Epithelial cell of esophagus (primary cell): Measurements from ENCODE around the gene MPZL2.

Experiments used
- DNase-seq: peaks from one replicate; pipeline ENCODE4 v3.0.0; 2010; ENCODE audit warnings: low read depth
- H3K4me3 ChIP-seq: 2 replicates; pipeline ENCODE4 v1.5.1; 2011; ENCODE audit warnings: mild to moderate bottlenecking, low read length, control low read depth
- TF ChIP-seq, protein P1 (sequence below): IDR thresholded peaks from 2 replicates; pipeline ENCODE4 v1.5.1; 2011; ENCODE audit warnings: low read depth, mild to moderate bottlenecking, low read length, control low read depth, inconsistent platforms; ENCODE audit not compliant: insufficient read depth; ENCODE audit errors: missing control alignments

MPZL2 gene

DNA sequence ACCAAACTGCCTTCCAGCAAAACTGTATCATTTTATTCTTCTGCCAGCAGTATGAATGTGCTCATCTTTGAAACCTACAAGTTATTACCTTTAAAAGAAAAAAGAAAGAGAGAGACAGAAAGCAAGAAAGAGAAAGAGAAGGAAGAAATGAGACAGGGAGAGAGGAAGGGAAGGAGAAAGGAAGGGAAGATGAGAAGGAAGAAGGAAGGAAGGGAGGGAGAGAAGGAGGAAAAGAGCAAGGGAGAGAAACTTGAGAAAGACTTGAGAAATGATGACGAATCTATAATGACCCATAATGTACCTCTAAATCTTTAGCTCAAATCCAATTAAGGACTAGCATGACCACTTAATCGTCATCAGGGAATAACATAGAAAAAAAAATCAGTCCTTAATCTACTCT lies 27.9 kb downstream of the MPZL2 start:
- TF ChIP-seq, protein P1, sequence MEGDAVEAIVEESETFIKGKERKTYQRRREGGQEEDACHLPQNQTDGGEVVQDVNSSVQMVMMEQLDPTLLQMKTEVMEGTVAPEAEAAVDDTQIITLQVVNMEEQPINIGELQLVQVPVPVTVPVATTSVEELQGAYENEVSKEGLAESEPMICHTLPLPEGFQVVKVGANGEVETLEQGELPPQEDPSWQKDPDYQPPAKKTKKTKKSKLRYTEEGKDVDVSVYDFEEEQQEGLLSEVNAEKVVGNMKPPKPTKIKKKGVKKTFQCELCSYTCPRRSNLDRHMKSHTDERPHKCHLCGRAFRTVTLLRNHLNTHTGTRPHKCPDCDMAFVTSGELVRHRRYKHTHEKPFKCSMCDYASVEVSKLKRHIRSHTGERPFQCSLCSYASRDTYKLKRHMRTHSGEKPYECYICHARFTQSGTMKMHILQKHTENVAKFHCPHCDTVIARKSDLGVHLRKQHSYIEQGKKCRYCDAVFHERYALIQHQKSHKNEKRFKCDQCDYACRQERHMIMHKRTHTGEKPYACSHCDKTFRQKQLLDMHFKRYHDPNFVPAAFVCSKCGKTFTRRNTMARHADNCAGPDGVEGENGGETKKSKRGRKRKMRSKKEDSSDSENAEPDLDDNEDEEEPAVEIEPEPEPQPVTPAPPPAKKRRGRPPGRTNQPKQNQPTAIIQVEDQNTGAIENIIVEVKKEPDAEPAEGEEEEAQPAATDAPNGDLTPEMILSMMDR = no peak
- H3K4me3 ChIP-seq = no peak overlapping the region
- no peak for DNase-seq

DNA sequence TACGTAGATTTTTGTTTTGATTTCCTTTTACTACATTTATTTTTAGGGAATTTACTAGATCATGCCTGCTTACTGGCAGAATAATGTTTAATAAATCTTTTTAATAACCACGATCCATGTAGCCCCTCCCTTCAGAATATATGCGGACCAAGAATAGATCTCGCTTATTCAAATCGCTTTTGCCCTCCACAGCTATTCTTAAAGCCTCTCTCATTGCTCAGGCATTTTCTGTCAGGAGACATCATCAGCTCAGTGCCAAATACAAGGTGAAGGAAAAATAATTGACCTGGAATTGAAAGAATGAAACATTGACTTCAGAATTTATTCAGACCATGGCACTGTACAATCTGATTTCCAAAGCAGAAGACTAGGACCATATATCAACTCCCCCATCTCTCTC lies 29.3 kb downstream of the MPZL2 start:
- no peak overlapping the region for H3K4me3 ChIP-seq
- DNase-seq = no peak
- TF ChIP-seq, protein P1 = no peak

DNA sequence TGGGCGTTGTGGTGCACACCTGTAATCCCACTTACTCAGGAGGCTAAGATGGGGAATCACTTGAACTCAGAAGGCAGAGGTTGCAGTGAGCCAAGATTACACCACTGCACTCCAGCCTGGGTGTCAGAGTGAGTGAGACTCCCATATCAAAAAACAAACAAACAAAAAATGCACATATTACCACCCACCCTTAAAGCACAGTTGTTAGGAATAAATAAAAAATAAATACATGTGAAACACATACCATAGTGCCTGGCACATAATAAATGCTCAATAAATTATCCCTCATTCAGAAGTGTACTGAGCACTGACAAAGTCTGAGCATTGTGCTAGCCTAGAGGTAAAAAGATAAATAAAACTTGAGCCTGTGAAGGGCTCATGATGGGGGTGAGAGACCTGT lies 30.2 kb downstream of the MPZL2 start:
- no peak overlapping the region for H3K4me3 ChIP-seq
- TF ChIP-seq, protein P1 = no peak
- DNase-seq = no peak

DNA sequence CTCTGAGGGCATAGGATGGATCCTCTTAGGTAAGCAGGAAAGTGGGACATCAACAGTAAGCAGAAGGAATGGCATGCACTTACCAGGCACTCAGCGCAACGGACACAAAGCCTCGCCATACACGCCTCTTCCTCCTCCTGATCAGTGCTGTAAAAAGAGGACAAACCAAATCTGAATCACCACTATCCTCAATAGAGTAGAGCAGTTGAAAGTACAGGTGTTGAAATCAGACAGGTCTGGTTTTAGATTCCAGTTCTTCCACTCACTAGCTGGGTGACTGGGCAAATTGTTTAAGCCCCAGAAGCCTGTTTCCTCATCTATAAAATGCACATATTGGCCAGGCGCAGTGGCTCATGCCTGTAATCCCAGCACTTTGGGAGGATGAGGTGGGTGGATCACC lies 30.7 kb downstream of the MPZL2 start:
- H3K4me3 ChIP-seq = no peak overlapping the region
- DNase-seq = peak; percentile 92
- TF ChIP-seq, protein P1 = peak; percentile 15

DNA sequence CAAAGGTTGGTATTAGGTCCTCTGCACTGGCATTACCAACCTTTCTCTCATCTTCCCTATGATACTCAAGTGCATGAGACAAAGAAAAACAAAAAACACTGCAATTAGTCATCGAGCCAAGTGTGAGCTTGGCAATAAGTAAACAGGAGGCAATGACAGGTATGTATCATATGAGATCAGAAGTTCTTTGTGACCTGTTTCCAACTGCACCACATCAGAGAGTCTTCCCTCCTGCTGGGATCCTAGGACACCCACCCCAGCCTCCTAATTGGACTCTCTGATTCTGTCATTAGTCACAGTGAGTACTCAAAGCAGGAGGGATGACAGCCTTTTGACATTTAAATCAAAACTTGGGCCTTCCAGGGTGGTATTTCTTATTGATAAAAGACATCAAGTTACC lies 31.4 kb downstream of the MPZL2 start:
- TF ChIP-seq, protein P1 = no peak
- H3K4me3 ChIP-seq = no peak overlapping the region
- peak; percentile 77 for DNase-seq

GRCh38 chr11:118231461-118231860 lies 32.6 kb downstream of the MPZL2 start:
- no peak for DNase-seq
- H3K4me3 ChIP-seq = no peak overlapping the region
- TF ChIP-seq, protein P1 = no peak

GRCh38 chr11:118230088-118230487 lies 34.0 kb downstream of the MPZL2 start:
- no peak for DNase-seq
- TF ChIP-seq, protein P1 = no peak
- no peak overlapping the region for H3K4me3 ChIP-seq
